HG03571 (cell line): ENCODE data around the gene CDC42SE1.

Source experiments
- ATAC-seq: cut with Tn5 transposase; IDR thresholded peaks from one replicate; pipeline ENCODE4 v1.9.1; 2021; ENCODE audit not compliant: unreplicated experiment

CDC42SE1 gene

GRCh38 chr1:151009206-151009587 lies 50.2 kb downstream of the CDC42SE1 start:
- ATAC-seq, result no peak

GRCh38 chr1:151008244-151009205 lies 50.9 kb downstream of the CDC42SE1 start, which contains the start of gene PRUNE1:
Gene PRUNE1 (plus strand): TSS chr1:151008449. CDS start chr1:151008633, 184 bp downstream.
- peak; percentile 71 for ATAC-seq

- ATAC-seq, result no peak
These were observed 51.6 kb downstream of the CDC42SE1 start for GRCh38 chr1:151007853-151008243.

- no peak for ATAC-seq
These were observed 52.9 kb downstream of the CDC42SE1 start, which contains the start of gene MINDY1 for GRCh38 chr1:151006327-151007052. Gene MINDY1 (minus strand): TSS chr1:151006902. CDS start chr1:151002617, 4,285 bp downstream.

- ATAC-seq, result no peak
These were observed 53.6 kb downstream of the CDC42SE1 start for GRCh38 chr1:151005729-151006319.

GRCh38 chr1:151003180-151003579 lies 56.2 kb downstream of the CDC42SE1 start:
- ATAC-seq, result no peak

GRCh38 chr1:151002611-151003010 lies 56.8 kb downstream of the CDC42SE1 start:
- no peak for ATAC-seq

- no peak for ATAC-seq
These were observed 57.4 kb downstream of the CDC42SE1 start for GRCh38 chr1:151002051-151002450.

- no peak for ATAC-seq
These were observed 57.8 kb downstream of the CDC42SE1 start for GRCh38 chr1:151001602-151002001.
